Small intestine (tissue), 7 donors: ENCODE results near the gene EYA3. TPM values are rescaled to one million over a fixed set of nuclear protein-coding genes. Genes with fewer than 3 reads are reported as not detected.

Source experiments
- DNase-seq, 2 donors: peaks; one replicate each; pipeline versions ENCODE4 v3.0.0 to v3.0.0-alpha.2; 2013
- FAIRE-seq: peaks from 2 replicates; lab custom pipeline; 2012; peaks lifted over from hg19 to GRCh38; lab: Jason Lieb, UNC
- H3K27ac ChIP-seq, 3 donors: one replicate each; pipeline ENCODE4 v1.5.1; 2013; ENCODE audit warnings: low read length in 2 of 3, mild to moderate bottlenecking in 2 of 3, control low read depth in 1 of 3, inconsistent platforms in 1 of 3, low read depth in 1 of 3, moderate library complexity in 1 of 3
- H3K27me3 ChIP-seq, 3 donors: one replicate each; pipeline ENCODE4 v1.6.1; 2013; ENCODE audit warnings: low read length in 3 of 3, inconsistent platforms in 1 of 3; ENCODE audit not compliant: control insufficient read depth in 3 of 3, insufficient read depth in 3 of 3
- H3K36me3 ChIP-seq, 3 donors: one replicate each; pipeline ENCODE4 v1.6.1; 2013; ENCODE audit warnings: low read length in 3 of 3, inconsistent platforms in 1 of 3, low read depth in 1 of 3, mild to moderate bottlenecking in 1 of 3, moderate library complexity in 1 of 3; ENCODE audit not compliant: control insufficient read depth in 3 of 3, insufficient read depth in 2 of 3
- H3K4me1 ChIP-seq, 3 donors: one replicate each; pipeline ENCODE4 v1.6.1; 2013; ENCODE audit warnings: low read length in 2 of 3, inconsistent platforms in 1 of 3, low read depth in 1 of 3, mild to moderate bottlenecking in 1 of 3, moderate library complexity in 1 of 3; ENCODE audit not compliant: control insufficient read depth in 3 of 3, insufficient read depth in 2 of 3
- H3K4me3 ChIP-seq, 3 donors: one replicate each; pipeline ENCODE4 v1.5.1; 2013; ENCODE audit warnings: low read length in 3 of 3, control low read depth in 1 of 3, inconsistent platforms in 1 of 3, low read depth in 1 of 3, mild to moderate bottlenecking in 1 of 3, moderate library complexity in 1 of 3
- H3K9me3 ChIP-seq, 2 donors: one replicate each; pipeline ENCODE4 v1.6.1; 2013; ENCODE audit warnings: low read depth in 1 of 2, low read length in 1 of 2; ENCODE audit not compliant: control insufficient read depth in 2 of 2, insufficient read depth in 1 of 2
- WGBS, 3 donors: extraction: QIAGEN DNeasy Blood & Tissue Kit; methylation state at CpG; one replicate each; pipeline ENCODE4 v1.1.7; 2013; 5-methylcytosine and 5-hydroxymethylcytosine counted together
- polyA plus RNA-seq, 4 donors: library from polyadenylated mRNA; stranded (reverse) in 3 of 4; unstranded in 1 of 4; fragments of 200-250 nt in 3 of 4; fragments of 120-200 nt in 1 of 4; gene quantifications; one replicate each; pipeline versions ENCODE4 v1.2.1 to v1.2.3, GENCODE V29; 2013
- donor health status: healthy with polysubstance abuse.
- donor health status: control.
- donor health status: control.
- donor health status: Bipolar disorder and iron deficiency.
- donor health status: healthy.

The EYA3 gene
- polyA plus RNA-seq, 4 donors: 3.2 to 17.4 (median 6.4) TPM

- Histone ChIP-seq H3K4me3 (no peak overlapping the region), H3K4me1 (no peaks in the 10 kb centered on the region), H3K27me3 (peaks cover 0 to 4% (median 0%) of the 10 kb centered on the region in 3 donors), H3K36me3 (no peaks in the 10 kb centered on the region), H3K27ac (no peak overlapping the region), H3K9me3 (peaks cover 0 to 10% of the 10 kb centered on the region in 2 donors)
- no peak for DNase-seq
- WGBS, 3 donors: 51 to 73% (median 72%) methylated on average over 6 of the region's 6 CpGs
- no peak for FAIRE-seq
Observed at GRCh38 chr1:28130901-28131300, 42.5 kb upstream of the EYA3 start.

DNA sequence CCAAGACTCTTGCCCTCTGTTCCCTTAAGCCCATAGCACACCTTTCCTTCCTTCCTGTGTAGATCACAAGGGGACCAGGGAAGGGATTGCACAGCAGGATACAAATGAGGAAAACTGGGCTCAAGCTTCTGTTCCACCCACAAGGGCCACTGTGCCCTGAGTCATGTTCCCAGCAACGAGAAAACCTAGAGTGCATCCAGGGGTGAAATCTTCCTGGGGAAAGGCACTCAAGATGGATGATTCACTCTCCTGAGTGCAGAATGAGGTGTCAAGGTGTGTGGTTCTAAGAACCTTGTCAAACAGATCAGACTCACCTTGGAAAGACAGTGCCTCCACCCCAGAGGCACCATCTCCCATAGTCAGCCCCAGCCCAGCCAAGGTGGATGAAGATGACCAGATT is 40.7 kb upstream of the EYA3 start:
- Histone ChIP-seq H3K27ac (peak overlapping the region in 1 of 3 donors; percentile 50), H3K9me3 (peaks cover 0 to 10% of the 10 kb centered on the region in 2 donors), H3K4me1 (no peaks in the 10 kb centered on the region), H3K36me3 (no peaks in the 10 kb centered on the region), H3K27me3 (peaks cover 0 to 4% (median 0%) of the 10 kb centered on the region in 3 donors), H3K4me3 (no peak overlapping the region)
- no peak for FAIRE-seq
- 50 to 74% (median 69%) methylated on average over 1 of the region's 1 CpG for WGBS, 3 donors
- no peak for DNase-seq

GRCh38 chr1:28127617-28128257 is 39.3 kb upstream of the EYA3 start:
- no peak overlapping the region for H3K4me3 ChIP-seq
- WGBS, 3 donors: 76 to 79% (median 79%) methylated on average over 3 of the region's 3 CpGs
- DNase-seq: no peak
- FAIRE-seq: no peak
- no peaks in the 10 kb centered on the region for H3K9me3 ChIP-seq
- no peaks in the 10 kb centered on the region for H3K4me1 ChIP-seq
- H3K27ac ChIP-seq: peak overlapping the region in 1 of 3 donors; percentile 45
- H3K27me3 ChIP-seq: peaks cover 0 to 4% (median 0%) of the 10 kb centered on the region in 3 donors
- no peaks in the 10 kb centered on the region for H3K36me3 ChIP-seq

DNA sequence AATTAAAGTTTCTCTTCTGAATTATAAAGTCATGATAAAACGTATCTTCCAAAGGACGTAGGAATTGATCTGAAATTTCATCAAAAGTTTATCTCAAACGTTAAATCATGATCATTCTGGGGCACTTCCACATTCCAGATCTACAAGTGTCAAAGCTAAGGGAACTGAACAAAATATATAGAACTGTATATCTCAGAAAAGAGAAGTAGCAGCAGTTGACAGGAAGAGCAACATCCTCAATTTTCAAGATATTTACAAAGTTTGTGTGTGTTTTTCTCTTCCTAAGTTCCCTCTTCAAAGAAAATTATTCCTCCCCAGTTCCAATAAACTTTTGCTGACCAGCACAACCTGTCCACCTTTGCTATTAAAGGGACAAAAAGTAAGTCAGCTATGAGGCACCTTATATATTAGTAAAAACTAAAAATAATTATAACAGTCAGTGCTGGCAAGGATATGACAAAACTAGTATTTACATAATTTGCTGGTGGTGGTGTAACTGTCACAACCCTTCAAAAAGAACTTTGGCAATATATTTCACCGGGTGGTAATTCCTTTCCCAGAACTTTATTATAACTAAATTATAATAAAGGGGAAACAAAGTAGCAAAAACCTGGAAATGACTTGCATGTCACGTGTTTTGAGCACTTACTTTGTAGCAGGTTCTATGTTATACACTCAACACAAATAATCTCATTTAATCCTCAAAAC is 38.5 kb upstream of the EYA3 start:
- H3K9me3 ChIP-seq: no peaks in the 10 kb centered on the region
- H3K27me3 ChIP-seq: peaks cover 0 to 4% (median 0%) of the 10 kb centered on the region in 3 donors
- 69 to 74% (median 70%) methylated on average over 5 of the region's 5 CpGs for WGBS, 3 donors
- FAIRE-seq (no peak), DNase-seq (no peak)
- no peaks in the 10 kb centered on the region for H3K36me3 ChIP-seq
- H3K4me1 ChIP-seq: no peaks in the 10 kb centered on the region
- no peak overlapping the region for H3K27ac ChIP-seq
- H3K4me3 ChIP-seq: no peak overlapping the region

GRCh38 chr1:28126212-28126611 is 37.8 kb upstream of the EYA3 start:
- Histone ChIP-seq H3K27me3 (peaks cover 0 to 4% (median 0%) of the 10 kb centered on the region in 3 donors), H3K36me3 (no peaks in the 10 kb centered on the region), H3K4me1 (no peaks in the 10 kb centered on the region), H3K4me3 (no peak overlapping the region), H3K27ac (no peak overlapping the region), H3K9me3 (no peaks in the 10 kb centered on the region)
- FAIRE-seq: no peak
- no peak for DNase-seq
- WGBS, 3 donors: 66 to 80% (median 78%) methylated on average over 3 of the region's 3 CpGs

DNA sequence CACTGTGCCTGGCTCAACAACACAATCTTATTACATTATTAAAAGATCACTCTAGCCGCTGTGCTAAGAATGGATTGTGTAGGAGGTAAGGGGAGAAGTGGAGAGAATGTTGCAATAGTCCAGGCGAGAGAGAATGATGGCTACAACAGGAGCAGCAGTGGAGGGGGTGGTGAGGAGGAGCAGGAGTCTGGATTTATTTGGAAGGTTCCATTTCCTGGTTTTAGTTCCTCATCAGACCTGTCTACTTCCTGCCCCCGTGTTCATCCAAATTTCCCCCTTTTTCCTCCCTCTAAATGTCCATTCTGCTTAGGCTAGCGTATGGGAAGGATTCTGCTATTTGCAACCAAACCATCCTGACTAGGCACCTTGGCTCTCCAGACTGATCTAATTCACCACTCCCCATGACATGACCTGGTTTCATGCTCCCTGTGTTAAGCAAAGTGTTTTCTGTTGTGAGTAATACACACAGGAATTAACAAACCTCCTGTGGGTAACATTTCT is 35.1 kb upstream of the EYA3 start:
- Histone ChIP-seq H3K27me3 (peaks cover 0 to 4% (median 0%) of the 10 kb centered on the region in 3 donors), H3K9me3 (no peaks in the 10 kb centered on the region), H3K27ac (no peak overlapping the region), H3K4me1 (no peaks in the 10 kb centered on the region), H3K36me3 (no peaks in the 10 kb centered on the region), H3K4me3 (no peak overlapping the region)
- FAIRE-seq (no peak), DNase-seq (no peak)
- 58 to 64% (median 58%) methylated on average over 4 of the region's 4 CpGs for WGBS, 3 donors

- H3K27me3 ChIP-seq: no peaks in the 10 kb centered on the region
- no peaks in the 10 kb centered on the region for H3K9me3 ChIP-seq
- no peak overlapping the region for H3K27ac ChIP-seq
- H3K36me3 ChIP-seq: no peaks in the 10 kb centered on the region
- H3K4me1 ChIP-seq: no peaks in the 10 kb centered on the region
- DNase-seq (no peak), FAIRE-seq (no peak)
- WGBS, 3 donors: 83 to 94% (median 88%) methylated on average over 3 of the region's 3 CpGs
- no peak overlapping the region for H3K4me3 ChIP-seq
Observed at GRCh38 chr1:28122183-28122582, 33.8 kb upstream of the EYA3 start.

GRCh38 chr1:28119556-28119955 is 31.1 kb upstream of the EYA3 start:
- FAIRE-seq (no peak), DNase-seq (no peak)
- Histone ChIP-seq H3K4me3 (no peak overlapping the region), H3K36me3 (no peaks in the 10 kb centered on the region), H3K27me3 (no peaks in the 10 kb centered on the region), H3K27ac (no peak overlapping the region), H3K4me1 (no peaks in the 10 kb centered on the region), H3K9me3 (no peaks in the 10 kb centered on the region)
- WGBS, 3 donors: 89 to 97% (median 96%) methylated on average over 8 of the region's 8 CpGs
